SK-N-SH (cell line): ENCODE measurements around the gene ARHGEF26.

Experiments
- FOSL2 ChIP-seq: IDR thresholded peaks from 2 replicates; pipeline ENCODE4 v1.4.0; 2012; ENCODE audit warnings: low read depth, mild to moderate bottlenecking, moderate library complexity, borderline replicate concordance
- GABPA ChIP-seq: IDR thresholded peaks from 2 replicates; pipeline ENCODE4 v1.4.0; 2012; ENCODE audit warnings: low read depth, mild to moderate bottlenecking
- MAX ChIP-seq: IDR thresholded peaks from 2 replicates; pipeline ENCODE4 v1.4.0; 2012; ENCODE audit warnings: low read depth
- MEF2A ChIP-seq: IDR thresholded peaks from 2 replicates; pipeline ENCODE4 v1.4.0; 2012; ENCODE audit warnings: low read depth, borderline replicate concordance
- MXI1 ChIP-seq: IDR thresholded peaks from 2 replicates; pipeline ENCODE4 v1.6.1; 2012; ENCODE audit warnings: mild to moderate bottlenecking, low read depth, low read length, improper control_type of control experiment
- POLR2AphosphoS5 ChIP-seq: IDR thresholded peaks from 2 replicates; pipeline ENCODE4 v1.6.1; 2012; ENCODE audit warnings: low read depth, low read length
- RAD21 ChIP-seq: IDR thresholded peaks from 2 replicates; pipeline ENCODE4 v1.6.1; 2012; ENCODE audit warnings: mild to moderate bottlenecking, low read length
- REST ChIP-seq: IDR thresholded peaks from 2 replicates; pipeline ENCODE4 v1.6.1; 2012; ENCODE audit warnings: mild to moderate bottlenecking, low read depth, low read length, moderate library complexity
- RFX5 ChIP-seq: IDR thresholded peaks from 2 replicates; pipeline ENCODE4 v1.6.1; 2012; ENCODE audit warnings: mild to moderate bottlenecking, improper control_type of control experiment, low read length
- SMC3 ChIP-seq: IDR thresholded peaks from 2 replicates; pipeline ENCODE4 v1.6.1; 2012; ENCODE audit warnings: low read depth, low read length, improper control_type of control experiment
- TCF12 ChIP-seq: IDR thresholded peaks from 2 replicates; pipeline ENCODE4 v1.4.0; 2012
- TEAD4 ChIP-seq: IDR thresholded peaks from 2 replicates; pipeline ENCODE4 v1.4.0; 2012; ENCODE audit warnings: mild to moderate bottlenecking, borderline replicate concordance; ENCODE audit not compliant: insufficient read depth
- YY1 ChIP-seq: IDR thresholded peaks from 2 replicates; pipeline ENCODE4 v1.4.0; 2012; ENCODE audit warnings: low read depth, mild to moderate bottlenecking
- TF ChIP-seq, protein P1 (sequence below): fragments of 200-600 bp; sonication (generic); IDR thresholded peaks from 2 replicates; pipeline ENCODE4 v1.6.1; 2017; ENCODE audit warnings: antibody characterized with exemption, mild to moderate bottlenecking, moderate library complexity

GRCh38 chr3:154112146-154112852 lies 8.9 kb upstream of the ARHGEF26 start:
- TF ChIP-seq, protein P1, sequence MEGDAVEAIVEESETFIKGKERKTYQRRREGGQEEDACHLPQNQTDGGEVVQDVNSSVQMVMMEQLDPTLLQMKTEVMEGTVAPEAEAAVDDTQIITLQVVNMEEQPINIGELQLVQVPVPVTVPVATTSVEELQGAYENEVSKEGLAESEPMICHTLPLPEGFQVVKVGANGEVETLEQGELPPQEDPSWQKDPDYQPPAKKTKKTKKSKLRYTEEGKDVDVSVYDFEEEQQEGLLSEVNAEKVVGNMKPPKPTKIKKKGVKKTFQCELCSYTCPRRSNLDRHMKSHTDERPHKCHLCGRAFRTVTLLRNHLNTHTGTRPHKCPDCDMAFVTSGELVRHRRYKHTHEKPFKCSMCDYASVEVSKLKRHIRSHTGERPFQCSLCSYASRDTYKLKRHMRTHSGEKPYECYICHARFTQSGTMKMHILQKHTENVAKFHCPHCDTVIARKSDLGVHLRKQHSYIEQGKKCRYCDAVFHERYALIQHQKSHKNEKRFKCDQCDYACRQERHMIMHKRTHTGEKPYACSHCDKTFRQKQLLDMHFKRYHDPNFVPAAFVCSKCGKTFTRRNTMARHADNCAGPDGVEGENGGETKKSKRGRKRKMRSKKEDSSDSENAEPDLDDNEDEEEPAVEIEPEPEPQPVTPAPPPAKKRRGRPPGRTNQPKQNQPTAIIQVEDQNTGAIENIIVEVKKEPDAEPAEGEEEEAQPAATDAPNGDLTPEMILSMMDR, result no peak
- no peak for TF ChIP-seq REST
- no peak for TF ChIP-seq TCF12
- no peak for TF ChIP-seq MAX
- TF ChIP-seq POLR2AphosphoS5, result no peak
- no peak for TF ChIP-seq TEAD4
- TF ChIP-seq SMC3, result no peak
- no peak for TF ChIP-seq GABPA
- no peak for TF ChIP-seq MEF2A
- no peak for TF ChIP-seq RFX5
- no peak for TF ChIP-seq RAD21
- TF ChIP-seq YY1, result no peak
- no peak for TF ChIP-seq MXI1
- no peak for TF ChIP-seq FOSL2
